ENCODE data around the gene LZTS3. TPM values are rescaled to one million over a fixed set of nuclear protein-coding genes. Genes with fewer than 3 reads are reported as not detected.
"Not testable (repeated sequence)": the region's sequence is repeated elsewhere in the genome, so short reads cannot be mapped to it uniquely, and the experiment has no call there.

The LZTS3 gene
- 1 to 10 TPM; 3.1 to 3.5 TPM for total RNA-seq

GRCh38 chr20:3172933-3173609 is at the start of gene LZTS3:
TSS of gene LZTS3 (minus strand) at chr20:3173549. CDS start at chr20:3167163, 6,386 bp downstream.
- H3K27ac Mint-ChIP-seq: no peak within 1 kb of the TSS
- peaks cover 5% of the 10 kb centered on the region for H3K4me1 Mint-ChIP-seq (ENCODE audit: low read depth)
- no peaks in the 10 kb centered on the region for H3K36me3 Mint-ChIP-seq (ENCODE audit: insufficient read depth in 2 of 2)
- ATAC-seq (replicated peaks in 1 of 2): peak; percentile 77 to 78
- peaks cover 39% of the 10 kb centered on the region for H3K27me3 Mint-ChIP-seq (ENCODE audit: low read depth)
- no peaks in the 10 kb centered on the region for H3K9me3 Mint-ChIP-seq
- peak within 1 kb of the TSS; percentile 91 to 92 for H3K4me3 Mint-ChIP-seq
- peak; percentile 81 to 88 for DNase-seq

- no peak overlapping the region for H3K4me3 Mint-ChIP-seq
Observed at GRCh38 chr20:3221398-3222226, 48.3 kb upstream of the LZTS3 start.

DNA sequence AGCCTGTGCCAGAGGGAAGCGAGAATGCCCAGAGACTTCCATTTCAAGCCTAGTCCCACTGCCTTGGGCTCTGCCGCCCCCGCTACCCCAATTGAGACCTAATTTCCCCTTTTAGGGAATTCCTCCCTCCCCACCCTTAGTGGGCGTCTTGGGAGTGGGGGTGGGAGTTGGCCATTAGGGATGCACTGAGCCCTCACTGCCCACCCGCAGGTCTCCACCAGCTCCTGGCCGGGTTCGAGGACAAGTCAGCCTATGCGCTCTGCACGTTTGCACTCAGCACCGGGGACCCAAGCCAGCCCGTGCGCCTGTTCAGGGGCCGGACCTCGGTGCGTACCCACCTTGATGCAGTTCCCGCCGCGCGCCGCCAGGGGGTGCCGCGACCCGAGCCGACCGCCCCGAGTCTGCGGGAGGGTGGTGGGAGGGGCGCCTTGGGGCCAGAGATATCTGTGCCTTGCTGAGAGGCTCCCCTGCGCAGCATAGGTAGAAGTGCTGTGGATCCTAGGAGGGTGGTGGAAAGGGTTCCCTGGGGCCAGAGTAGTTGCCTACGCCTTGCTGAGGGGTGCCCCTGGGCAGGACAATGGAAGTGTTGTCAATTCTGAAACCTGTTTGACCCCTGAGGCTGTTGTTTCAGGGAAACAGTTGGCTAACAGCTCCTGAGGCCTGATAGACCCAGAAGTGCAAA is 45.1 kb upstream of the LZTS3 start:
- Mint-ChIP-seq H3K27ac (no peak overlapping the region), H3K27me3 (ENCODE audit: low read depth) (no peaks in the 10 kb centered on the region), H3K4me1 (ENCODE audit: low read depth) (peaks cover 19% of the 10 kb centered on the region), H3K9me3 (no peaks in the 10 kb centered on the region), H3K4me3 (no peak overlapping the region), H3K36me3 (ENCODE audit: insufficient read depth in 2 of 2) (peaks cover 4 to 18% of the 10 kb centered on the region in 2 donors)
- DNase-seq (peak; percentile 80 to 87), ATAC-seq (replicated peaks in 1 of 2) (peak; percentile 88 to 92)

More at GRCh38 chr20:3221398-3222226, 48.3 kb upstream of the LZTS3 start:
- H3K36me3 Mint-ChIP-seq (ENCODE audit: insufficient read depth in 2 of 2): peaks cover 0 to 15% of the 10 kb centered on the region in 2 donors
- peaks cover 20% of the 10 kb centered on the region for H3K4me1 Mint-ChIP-seq (ENCODE audit: low read depth)
- no peak overlapping the region for H3K27ac Mint-ChIP-seq
- DNase-seq (no peak), ATAC-seq (replicated peaks in 1 of 2) (no peak)
- H3K9me3 Mint-ChIP-seq: no peaks in the 10 kb centered on the region
- no peaks in the 10 kb centered on the region for H3K27me3 Mint-ChIP-seq (ENCODE audit: low read depth)

GRCh38 chr20:3215359-3215917 is 42.1 kb upstream of the LZTS3 start:
- H3K27me3 Mint-ChIP-seq (ENCODE audit: low read depth); H3K9me3 Mint-ChIP-seq; DNase-seq; ATAC-seq (replicated peaks in 1 of 2); H3K4me3 Mint-ChIP-seq; H3K27ac Mint-ChIP-seq; H3K36me3 Mint-ChIP-seq (ENCODE audit: insufficient read depth in 2 of 2): not testable (repeated sequence)
- peaks cover 20% of the 10 kb centered on the region for H3K4me1 Mint-ChIP-seq (ENCODE audit: low read depth)

GRCh38 chr20:3213226-3213625 is 39.9 kb upstream of the LZTS3 start:
- Mint-ChIP-seq H3K9me3 (no peaks in the 10 kb centered on the region), H3K27me3 (ENCODE audit: low read depth) (no peaks in the 10 kb centered on the region), H3K4me3 (no peak overlapping the region), H3K4me1 (ENCODE audit: low read depth) (peaks cover 41% of the 10 kb centered on the region), H3K36me3 (ENCODE audit: insufficient read depth in 2 of 2) (peaks cover 12% of the 10 kb centered on the region in 2 donors), H3K27ac (no peak overlapping the region)
- DNase-seq (no peak), ATAC-seq (replicated peaks in 1 of 2) (no peak)

DNA sequence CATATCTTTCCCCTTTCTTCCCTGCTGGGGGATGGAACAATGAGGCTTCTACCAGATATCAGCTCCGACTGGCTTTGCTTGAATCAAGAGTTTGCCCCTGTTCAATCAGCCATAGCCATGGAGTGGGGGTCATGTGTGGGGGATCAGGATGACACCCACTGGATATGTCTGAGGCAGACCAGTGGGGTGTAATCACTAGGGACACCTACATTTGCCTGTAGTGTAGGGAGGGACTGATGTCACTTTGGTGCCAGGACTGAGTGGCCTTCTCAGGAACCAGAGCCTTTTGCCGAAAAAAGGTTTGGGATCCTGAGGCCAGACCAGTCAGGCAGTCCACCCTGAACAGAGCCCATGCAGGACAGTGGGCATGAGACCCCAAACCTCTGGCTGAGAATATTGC is 37.0 kb upstream of the LZTS3 start:
- DNase-seq (no peak), ATAC-seq (replicated peaks in 1 of 2) (no peak)
- H3K4me3 Mint-ChIP-seq: peak overlapping the region; percentile 89 to 100
- no peaks in the 10 kb centered on the region for H3K27me3 Mint-ChIP-seq (ENCODE audit: low read depth)
- peaks cover 42% of the 10 kb centered on the region for H3K4me1 Mint-ChIP-seq (ENCODE audit: low read depth)
- peak overlapping the region; percentile 92 for H3K27ac Mint-ChIP-seq
- H3K36me3 Mint-ChIP-seq (ENCODE audit: insufficient read depth in 2 of 2): peaks cover 12% of the 10 kb centered on the region in 2 donors
- no peaks in the 10 kb centered on the region for H3K9me3 Mint-ChIP-seq

- no peak for DNase-seq
- peaks cover 12% of the 10 kb centered on the region in 2 donors for H3K36me3 Mint-ChIP-seq (ENCODE audit: insufficient read depth in 2 of 2)
- H3K4me3 Mint-ChIP-seq: peak overlapping the region; percentile 89 to 100
Observed at GRCh38 chr20:3209946-3210317, 36.6 kb upstream of the LZTS3 start.

DNA sequence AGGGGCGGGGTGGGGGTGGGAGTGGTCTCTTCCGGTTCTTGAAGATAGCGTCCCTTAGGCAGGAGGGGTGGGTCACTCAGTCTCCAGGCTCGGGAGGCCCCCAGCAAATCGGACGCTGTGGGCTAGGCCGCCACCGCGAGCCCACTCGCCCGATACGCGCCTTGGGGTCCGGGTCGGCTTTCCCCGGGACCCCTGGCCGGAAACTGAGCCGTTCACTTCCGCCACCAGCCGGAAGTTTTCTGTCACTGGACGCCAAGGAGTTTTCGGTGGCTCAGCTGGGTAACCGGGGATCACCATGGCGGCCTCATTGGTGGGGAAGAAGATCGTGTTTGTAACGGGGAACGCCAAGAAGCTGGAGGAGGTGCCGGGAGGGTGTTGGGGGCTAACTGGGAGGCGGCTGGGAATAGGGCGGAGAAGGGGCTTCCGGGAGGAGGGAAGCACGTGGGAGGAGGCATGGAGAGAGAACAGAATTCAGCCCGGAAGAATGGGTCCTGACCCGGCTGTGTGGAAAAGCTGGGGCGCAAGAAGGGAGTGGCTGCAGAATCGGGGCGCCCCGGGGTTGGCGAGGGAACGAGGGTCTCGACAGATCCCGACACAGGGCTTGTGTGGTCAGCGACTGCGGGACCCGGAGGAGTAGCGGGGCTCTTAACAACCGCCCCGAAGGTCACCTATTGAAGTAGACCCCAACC is 36.1 kb upstream of the LZTS3 start, which contains the start of gene ITPA:
ITPA (plus strand) TSS at position 242 of the 689 bp plus-strand sequence; CDS start at position 296, 54 bp downstream.
- ATAC-seq (replicated peaks in 1 of 2): peak; percentile 64 to 68
- peak within 1 kb of the TSS; percentile 92 for H3K27ac Mint-ChIP-seq
- peaks cover 12% of the 10 kb centered on the region in 2 donors for H3K36me3 Mint-ChIP-seq (ENCODE audit: insufficient read depth in 2 of 2)
- H3K27me3 Mint-ChIP-seq (ENCODE audit: low read depth): no peaks in the 10 kb centered on the region
- peaks cover 49% of the 10 kb centered on the region for H3K4me1 Mint-ChIP-seq (ENCODE audit: low read depth)
- no peaks in the 10 kb centered on the region for H3K9me3 Mint-ChIP-seq
- DNase-seq: peak; percentile 73 to 75
- H3K4me3 Mint-ChIP-seq: peak within 1 kb of the TSS; percentile 89 to 100

More at GRCh38 chr20:3209946-3210317, 36.6 kb upstream of the LZTS3 start:
- peak; percentile 50 to 59 for ATAC-seq (replicated peaks in 1 of 2)
- Mint-ChIP-seq H3K4me1 (ENCODE audit: low read depth) (peaks cover 44% of the 10 kb centered on the region), H3K27ac (peak overlapping the region; percentile 92), H3K9me3 (no peaks in the 10 kb centered on the region), H3K27me3 (ENCODE audit: low read depth) (no peaks in the 10 kb centered on the region)

DNA sequence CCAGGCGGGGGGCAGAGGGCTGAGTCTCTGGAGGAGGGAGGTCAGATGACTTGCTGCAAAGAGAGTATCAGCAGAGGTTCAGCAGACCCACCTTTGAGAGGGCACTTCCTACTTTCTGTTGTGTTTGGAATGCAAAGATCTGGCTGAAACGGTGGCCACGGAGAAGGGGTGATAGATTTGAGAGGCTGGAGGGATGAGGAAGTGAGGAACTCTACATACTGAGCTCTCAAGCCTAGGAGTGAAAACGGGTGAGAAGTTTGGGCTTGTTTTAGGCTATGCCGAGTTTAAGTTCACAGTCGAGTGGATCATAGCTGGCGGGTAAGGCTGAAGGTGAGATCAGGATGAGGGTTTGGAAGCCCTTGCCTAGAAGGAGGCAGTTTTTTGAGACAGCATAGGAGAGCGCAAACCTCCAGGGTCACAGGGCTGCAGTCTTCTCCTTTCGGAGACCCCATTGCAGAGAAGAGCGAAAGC is 35.5 kb upstream of the LZTS3 start:
- H3K36me3 Mint-ChIP-seq (ENCODE audit: insufficient read depth in 2 of 2): peaks cover 10% of the 10 kb centered on the region in 2 donors
- peak overlapping the region; percentile 84 for H3K27ac Mint-ChIP-seq
- peak overlapping the region; percentile 89 to 100 for H3K4me3 Mint-ChIP-seq
- DNase-seq (peak in 1 of 2 donors; percentile 10), ATAC-seq (replicated peaks in 1 of 2) (no peak)
- no peaks in the 10 kb centered on the region for H3K27me3 Mint-ChIP-seq (ENCODE audit: low read depth)
- peaks cover 50% of the 10 kb centered on the region for H3K4me1 Mint-ChIP-seq (ENCODE audit: low read depth)
- H3K9me3 Mint-ChIP-seq: no peaks in the 10 kb centered on the region

DNA sequence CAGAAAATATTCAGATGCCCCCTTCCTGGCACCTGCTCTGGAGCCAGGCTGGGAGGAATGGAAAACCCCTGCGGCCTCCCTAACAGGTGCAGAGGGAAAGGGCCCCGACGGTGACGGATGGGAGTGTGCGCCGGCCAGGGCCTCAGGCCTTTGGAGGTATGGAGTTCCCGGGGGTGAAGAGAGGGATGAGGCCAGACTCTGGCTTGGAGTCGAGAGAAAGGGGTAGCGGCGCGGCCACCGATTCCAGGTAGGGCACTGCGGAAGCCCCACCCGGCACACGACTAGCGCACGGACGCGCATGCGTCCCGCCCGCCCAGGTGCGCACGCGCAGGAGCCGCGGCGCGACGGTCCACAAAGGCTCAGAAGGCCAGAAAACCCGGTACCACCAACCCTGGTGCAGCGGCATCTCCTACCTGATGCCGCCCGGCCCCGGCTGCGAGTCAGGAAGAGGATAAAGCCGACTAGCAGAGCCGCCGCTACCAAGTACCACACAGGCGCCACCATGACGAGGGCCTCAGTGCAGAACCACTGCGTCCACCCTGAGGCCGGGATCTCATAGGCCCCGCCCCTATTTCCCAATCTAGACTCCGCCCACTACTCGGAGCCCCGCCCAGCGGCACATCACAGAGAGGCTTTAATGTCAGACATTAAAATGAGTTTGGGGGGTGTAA is 30.9 kb upstream of the LZTS3 start, which contains the start of gene DDRGK1:
DDRGK1 (minus strand) TSS at position 559 of the 671 bp plus-strand sequence; CDS start at position 504, 55 bp downstream.
- H3K36me3 Mint-ChIP-seq (ENCODE audit: insufficient read depth in 2 of 2): peaks cover 7 to 16% of the 10 kb centered on the region in 2 donors
- H3K4me1 Mint-ChIP-seq (ENCODE audit: low read depth): peaks cover 28% of the 10 kb centered on the region
- peak within 1 kb of the TSS; percentile 94 to 96 for H3K4me3 Mint-ChIP-seq
- no peaks in the 10 kb centered on the region for H3K9me3 Mint-ChIP-seq
- no peaks in the 10 kb centered on the region for H3K27me3 Mint-ChIP-seq (ENCODE audit: low read depth)
- ATAC-seq (replicated peaks in 1 of 2) (peak; percentile 81 to 89), DNase-seq (peak; percentile 91 to 94)
- H3K27ac Mint-ChIP-seq: peak within 1 kb of the TSS; percentile 96

GRCh38 chr20:3203315-3204123 is 30.2 kb upstream of the LZTS3 start:
- no peaks in the 10 kb centered on the region for H3K9me3 Mint-ChIP-seq
- H3K27me3 Mint-ChIP-seq (ENCODE audit: low read depth): no peaks in the 10 kb centered on the region
- H3K27ac Mint-ChIP-seq: peak overlapping the region; percentile 96
- H3K4me3 Mint-ChIP-seq: peak overlapping the region; percentile 94 to 96
- peaks cover 21% of the 10 kb centered on the region for H3K4me1 Mint-ChIP-seq (ENCODE audit: low read depth)
- H3K36me3 Mint-ChIP-seq (ENCODE audit: insufficient read depth in 2 of 2): peaks cover 5 to 16% of the 10 kb centered on the region in 2 donors
- DNase-seq (peak; percentile 34 to 73), ATAC-seq (replicated peaks in 1 of 2) (peak; percentile 16 to 79)

Measured in activated T-cell treated with anti-CD3 and anti-CD28 coated beads, Interleukin-2, amount 50 U/mL, for 72 hours (primary cell).